Thoracic aorta (tissue), 2 donors: ENCODE data around the gene FGGY. TPM values are rescaled to one million over a fixed set of nuclear protein-coding genes. Genes with fewer than 3 reads are reported as not detected.
"Not testable (repeated sequence)": the region's sequence is repeated elsewhere in the genome, so short reads cannot be mapped to it uniquely, and the experiment has no call there.

Experiments
- ATAC-seq: fragments of 150-250 bp; one replicate; pipeline ENCODE4 v1.8.0; 2017; ENCODE audit warnings: low read depth; ENCODE audit not compliant: insufficient number of reproducible peaks, low FRiP score
- DNase-seq: peaks from one replicate; pipeline ENCODE4 v3.0.0-alpha.2; 2020; ENCODE audit warnings: low spot score
- H3K27ac ChIP-seq, 2 donors: fragments of 200-600 bp; sonication (generic); 1 replicate in 1 of 2; 2 replicates in 1 of 2; pipeline ENCODE4 v1.5.1; 2016; ENCODE audit warnings: mild to moderate bottlenecking in 2 of 2, moderate library complexity in 2 of 2
- H3K27me3 ChIP-seq: fragments of 200-600 bp; sonication (generic); replicated peaks from 2 replicates; pipeline ENCODE4 v1.6.0; 2016; ENCODE audit warnings: mild to moderate bottlenecking; ENCODE audit not compliant: insufficient read depth
- H3K36me3 ChIP-seq: fragments of 200-600 bp; sonication (generic); one replicate; pipeline ENCODE4 v1.5.1; 2016
- H3K4me1 ChIP-seq, 2 donors: fragments of 200-600 bp; sonication (generic); 1 replicate in 1 of 2; 2 replicates in 1 of 2; pipeline versions ENCODE4 v1.5.1 to v1.6.0; 2016; ENCODE audit warnings: low read depth in 2 of 2, mild to moderate bottlenecking in 1 of 2; ENCODE audit not compliant: control insufficient read depth in 1 of 2
- H3K4me3 ChIP-seq: fragments of 200-600 bp; sonication (generic); 2 replicates; pipeline ENCODE4 v1.5.1; 2016; ENCODE audit warnings: mild to moderate bottlenecking
- H3K9me3 ChIP-seq: fragments of 200-600 bp; sonication (generic); 2 replicates; pipeline ENCODE4 v1.5.1; 2016
- total RNA-seq, 2 donors: library from RNA; depleted of rRNA; stranded (reverse); fragments of >200 nt; gene quantifications; one replicate each; pipeline versions ENCODE4 v1.1.0 to v1.2.3, GENCODE V29; 2016
- TF ChIP-seq, protein P1 (sequence below): fragments of 200-600 bp; sonication (generic); IDR thresholded peaks from one replicate; pipeline ENCODE4 v1.5.1; 2019; ENCODE audit warnings: antibody characterized with exemption

FGGY gene
- total RNA-seq, 2 donors from 2014 or later: 6.5 to 9.9 TPM

DNA sequence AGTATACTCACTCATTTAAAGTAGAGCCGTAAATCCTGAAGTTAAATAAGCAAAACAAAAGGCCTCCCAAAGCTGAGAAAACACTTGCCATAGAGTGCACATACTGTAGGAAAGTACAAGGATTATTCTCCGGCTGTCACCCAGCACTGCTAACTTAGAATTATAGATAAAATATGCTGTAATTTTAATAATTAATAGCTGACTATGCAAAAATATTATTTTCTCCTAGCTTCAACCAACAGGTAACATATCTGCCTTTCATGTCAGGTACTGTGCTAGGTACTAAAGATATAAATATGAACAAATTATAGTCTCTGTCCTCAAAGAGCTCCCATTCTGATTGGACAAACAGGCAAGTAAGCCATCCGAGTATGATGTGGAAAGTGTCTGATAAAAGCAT lies 233.2 kb downstream of the FGGY start:
- Histone ChIP-seq H3K4me1 (no peaks in the 10 kb centered on the region), H3K27ac (no peak overlapping the region), H3K9me3 (no peaks in the 10 kb centered on the region), H3K36me3 (no peaks in the 10 kb centered on the region), H3K27me3 (no peaks in the 10 kb centered on the region), H3K4me3 (no peak overlapping the region)
- DNase-seq (no peak), ATAC-seq (no peak)
- TF ChIP-seq, protein P1, sequence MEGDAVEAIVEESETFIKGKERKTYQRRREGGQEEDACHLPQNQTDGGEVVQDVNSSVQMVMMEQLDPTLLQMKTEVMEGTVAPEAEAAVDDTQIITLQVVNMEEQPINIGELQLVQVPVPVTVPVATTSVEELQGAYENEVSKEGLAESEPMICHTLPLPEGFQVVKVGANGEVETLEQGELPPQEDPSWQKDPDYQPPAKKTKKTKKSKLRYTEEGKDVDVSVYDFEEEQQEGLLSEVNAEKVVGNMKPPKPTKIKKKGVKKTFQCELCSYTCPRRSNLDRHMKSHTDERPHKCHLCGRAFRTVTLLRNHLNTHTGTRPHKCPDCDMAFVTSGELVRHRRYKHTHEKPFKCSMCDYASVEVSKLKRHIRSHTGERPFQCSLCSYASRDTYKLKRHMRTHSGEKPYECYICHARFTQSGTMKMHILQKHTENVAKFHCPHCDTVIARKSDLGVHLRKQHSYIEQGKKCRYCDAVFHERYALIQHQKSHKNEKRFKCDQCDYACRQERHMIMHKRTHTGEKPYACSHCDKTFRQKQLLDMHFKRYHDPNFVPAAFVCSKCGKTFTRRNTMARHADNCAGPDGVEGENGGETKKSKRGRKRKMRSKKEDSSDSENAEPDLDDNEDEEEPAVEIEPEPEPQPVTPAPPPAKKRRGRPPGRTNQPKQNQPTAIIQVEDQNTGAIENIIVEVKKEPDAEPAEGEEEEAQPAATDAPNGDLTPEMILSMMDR: no peak

DNA sequence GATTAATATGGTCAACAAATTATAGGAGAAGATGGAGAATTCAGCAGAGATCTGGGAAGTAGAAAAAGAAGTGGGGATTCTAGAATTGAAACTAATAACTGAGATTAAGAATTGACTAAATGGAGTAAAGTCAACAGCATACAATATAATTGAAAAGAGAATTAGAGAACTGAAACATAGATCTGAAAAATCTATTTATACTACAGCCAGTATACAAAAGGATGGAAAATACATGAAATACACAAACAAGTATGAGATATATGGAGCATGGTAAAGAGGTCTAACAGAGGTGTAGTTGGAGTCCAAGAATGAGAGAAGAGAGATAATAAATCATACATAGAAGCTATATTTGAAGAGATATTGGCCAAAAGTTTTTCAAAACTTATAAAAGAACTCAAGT lies 235.2 kb downstream of the FGGY start:
- Histone ChIP-seq H3K36me3 (no peaks in the 10 kb centered on the region), H3K9me3 (no peaks in the 10 kb centered on the region), H3K27ac (no peak overlapping the region), H3K4me1 (no peaks in the 10 kb centered on the region), H3K27me3 (no peaks in the 10 kb centered on the region), H3K4me3 (no peak overlapping the region)
- DNase-seq: no peak
- no peak for ATAC-seq
- TF ChIP-seq, protein P1: no peak

DNA sequence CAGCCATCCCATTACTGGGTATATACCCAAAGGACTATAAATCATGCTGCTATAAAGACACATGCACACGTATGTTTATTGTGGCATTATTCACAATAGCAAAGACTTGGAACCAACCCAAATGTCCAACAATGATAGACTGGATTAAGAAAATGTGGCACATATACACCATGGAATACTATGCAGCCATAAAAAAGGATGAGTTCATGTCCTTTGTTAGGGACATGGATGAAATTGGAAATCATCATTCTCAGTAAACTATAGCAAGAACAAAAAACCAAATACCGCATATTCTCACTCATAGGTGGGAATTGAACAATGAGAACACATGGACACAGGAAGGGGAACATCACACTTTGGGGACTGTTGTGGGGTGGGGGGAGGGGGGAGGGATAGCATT lies 241.6 kb downstream of the FGGY start:
- not testable (repeated sequence) for H3K9me3 ChIP-seq, H3K27me3 ChIP-seq, H3K4me3 ChIP-seq, H3K36me3 ChIP-seq, H3K4me1 ChIP-seq, H3K27ac ChIP-seq, DNase-seq, ATAC-seq

DNA sequence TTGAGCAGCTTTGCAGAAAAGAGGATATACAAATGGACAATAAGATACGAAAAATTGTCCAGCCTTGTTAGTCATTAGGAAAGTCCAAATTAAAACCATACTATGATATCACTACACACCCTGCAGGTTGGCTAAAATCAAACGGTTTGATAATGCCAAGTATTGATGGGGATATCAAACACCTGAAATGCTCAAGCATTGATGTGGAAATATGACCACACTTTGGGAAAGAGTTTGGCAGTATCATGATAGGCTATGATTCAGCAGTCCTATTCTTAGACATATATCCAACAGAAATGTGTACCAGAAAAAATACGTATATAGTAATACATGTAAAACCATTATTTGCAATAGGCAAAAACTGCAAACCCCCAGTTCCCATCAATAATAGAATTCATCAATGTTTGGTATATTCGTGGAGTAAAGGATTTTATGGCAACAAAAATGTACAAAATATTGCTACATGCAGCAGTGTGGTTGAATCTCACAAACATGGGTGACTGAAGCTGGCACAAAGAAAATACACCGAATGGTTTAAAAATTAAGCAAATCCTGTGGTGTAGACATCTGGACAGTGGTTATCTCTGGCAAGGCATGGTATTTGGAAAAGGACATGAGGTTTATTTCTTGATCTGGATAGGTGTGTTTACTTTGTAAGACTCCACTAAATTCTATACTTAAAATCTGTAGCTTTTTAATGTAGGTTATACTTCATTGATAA lies 243.2 kb downstream of the FGGY start:
- Histone ChIP-seq H3K36me3 (no peaks in the 10 kb centered on the region), H3K4me3 (no peak overlapping the region), H3K9me3 (no peaks in the 10 kb centered on the region), H3K27ac (no peak overlapping the region), H3K27me3 (no peaks in the 10 kb centered on the region), H3K4me1 (peaks cover 2 to 8% of the 10 kb centered on the region in 2 donors)
- ATAC-seq: no peak
- TF ChIP-seq, protein P1: no peak
- no peak for DNase-seq

DNA sequence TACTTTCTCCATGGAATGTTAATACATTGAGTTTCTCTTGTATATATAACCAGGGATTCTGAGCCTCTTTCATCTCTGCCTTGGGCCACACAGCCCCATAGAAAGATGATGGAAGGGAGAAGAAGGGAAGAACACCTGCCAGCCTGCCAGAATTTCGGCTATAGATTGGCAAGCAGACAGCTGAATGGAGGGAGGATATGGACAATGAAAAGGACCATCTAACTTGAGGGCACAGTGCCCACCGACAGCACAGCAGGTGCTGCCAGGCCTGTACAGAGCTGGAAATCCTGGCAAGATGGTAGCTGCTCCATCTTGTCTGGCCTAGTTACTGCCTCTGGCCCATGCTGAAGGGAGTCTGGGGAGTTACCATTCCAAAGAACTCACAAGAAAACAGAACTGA lies 244.3 kb downstream of the FGGY start:
- no peak for ATAC-seq
- Histone ChIP-seq H3K9me3 (no peaks in the 10 kb centered on the region), H3K36me3 (no peaks in the 10 kb centered on the region), H3K4me3 (no peak overlapping the region), H3K4me1 (peaks cover 2 to 8% of the 10 kb centered on the region in 2 donors), H3K27me3 (no peaks in the 10 kb centered on the region), H3K27ac (no peak overlapping the region)
- TF ChIP-seq, protein P1: no peak
- DNase-seq: no peak

DNA sequence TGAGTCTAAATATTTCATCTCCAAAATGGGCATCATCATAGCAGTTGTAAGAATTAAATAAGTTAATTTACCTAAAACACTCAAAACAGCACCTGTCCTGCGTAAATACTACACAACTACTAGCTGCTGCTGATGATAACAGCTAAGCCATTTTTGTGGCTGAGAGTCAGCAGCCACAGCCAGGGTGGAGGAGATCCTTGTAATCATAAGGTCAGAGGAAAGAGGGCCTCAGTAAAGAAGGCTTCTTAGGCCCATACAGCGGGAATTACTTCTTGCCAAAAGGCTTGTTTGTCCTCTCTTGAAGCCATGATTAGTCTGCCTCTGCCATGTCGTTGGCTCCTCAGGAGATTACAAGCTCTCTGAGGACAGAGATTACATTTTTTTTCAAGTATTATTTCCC lies 245.0 kb downstream of the FGGY start:
- Histone ChIP-seq H3K9me3 (no peaks in the 10 kb centered on the region), H3K4me3 (no peak overlapping the region), H3K27me3 (no peaks in the 10 kb centered on the region), H3K4me1 (peaks cover 2 to 8% of the 10 kb centered on the region in 2 donors), H3K27ac (no peak overlapping the region), H3K36me3 (no peaks in the 10 kb centered on the region)
- ATAC-seq (no peak), DNase-seq (no peak)
- TF ChIP-seq, protein P1: no peak
